NB4 (cell line): ENCODE results near the gene TRPM5.

ENCODE experiments used
- DNase-seq: peaks from one replicate; pipeline ENCODE4 v3.0.0; 2010; ENCODE audit warnings: low read depth
- H3K4me3 ChIP-seq: one replicate; pipeline ENCODE4 v1.5.1; 2011; ENCODE audit warnings: mild to moderate bottlenecking, low read depth, low read length, moderate library complexity
- MYC ChIP-seq: IDR thresholded peaks from 2 replicates; pipeline ENCODE4 v1.6.1; 2011; ENCODE audit warnings: low read depth, low read length
- POLR2A ChIP-seq: IDR thresholded peaks from 2 replicates; pipeline ENCODE4 v1.6.1; 2011; ENCODE audit warnings: mild to moderate bottlenecking; ENCODE audit not compliant: insufficient read length; ENCODE audit errors: extremely low read depth
- TF ChIP-seq, protein P1 (sequence below): IDR thresholded peaks from 2 replicates; pipeline ENCODE4 v1.6.1; 2011; ENCODE audit warnings: low read depth, low read length
- TF ChIP-seq, protein P2 (sequence below): IDR thresholded peaks from one replicate; pipeline ENCODE4 v1.5.1; 2012; ENCODE audit warnings: low read depth, low read length

Gene TRPM5

DNA sequence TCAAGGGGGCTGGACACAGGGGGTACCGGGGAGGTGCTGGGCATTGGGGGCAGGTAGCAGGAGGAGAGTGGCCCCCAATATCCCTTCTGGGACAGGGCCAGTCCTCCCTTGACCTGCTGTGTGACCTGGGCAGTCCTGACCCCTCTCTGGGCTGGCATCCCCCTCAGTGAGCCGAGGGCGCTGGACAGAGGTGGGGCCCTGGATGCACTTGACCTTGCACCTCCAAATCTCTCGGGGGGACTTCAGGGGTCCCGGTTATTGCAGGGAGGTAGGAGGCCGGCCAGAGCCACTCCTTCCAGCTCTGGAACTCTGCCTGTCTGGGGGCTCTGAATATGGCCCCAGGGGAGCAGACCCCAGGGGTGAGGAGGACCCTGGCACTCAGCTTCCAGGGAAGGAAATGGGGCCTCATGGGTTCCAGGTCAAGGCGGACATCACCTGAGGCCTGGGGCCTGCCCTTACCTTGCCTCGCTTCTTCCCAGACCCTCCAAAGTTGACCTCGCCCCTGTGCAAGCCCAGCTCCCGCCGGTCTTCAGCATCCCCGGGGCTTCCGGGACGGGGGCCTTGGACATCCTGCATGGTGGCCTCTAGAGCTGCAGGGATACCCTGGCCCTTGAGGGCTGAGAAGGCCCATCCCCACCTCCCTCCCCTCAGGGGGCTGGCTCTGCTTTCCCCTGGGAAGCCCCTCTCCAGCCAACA, 21.7 kb downstream of the TRPM5 start:
- DNase-seq: no peak
- no peak overlapping the region for H3K4me3 ChIP-seq
- TF ChIP-seq MYC: no peak
- no peak for TF ChIP-seq POLR2A
- TF ChIP-seq, protein P1, sequence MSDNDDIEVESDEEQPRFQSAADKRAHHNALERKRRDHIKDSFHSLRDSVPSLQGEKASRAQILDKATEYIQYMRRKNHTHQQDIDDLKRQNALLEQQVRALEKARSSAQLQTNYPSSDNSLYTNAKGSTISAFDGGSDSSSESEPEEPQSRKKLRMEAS: no peak
- TF ChIP-seq, protein P2, sequence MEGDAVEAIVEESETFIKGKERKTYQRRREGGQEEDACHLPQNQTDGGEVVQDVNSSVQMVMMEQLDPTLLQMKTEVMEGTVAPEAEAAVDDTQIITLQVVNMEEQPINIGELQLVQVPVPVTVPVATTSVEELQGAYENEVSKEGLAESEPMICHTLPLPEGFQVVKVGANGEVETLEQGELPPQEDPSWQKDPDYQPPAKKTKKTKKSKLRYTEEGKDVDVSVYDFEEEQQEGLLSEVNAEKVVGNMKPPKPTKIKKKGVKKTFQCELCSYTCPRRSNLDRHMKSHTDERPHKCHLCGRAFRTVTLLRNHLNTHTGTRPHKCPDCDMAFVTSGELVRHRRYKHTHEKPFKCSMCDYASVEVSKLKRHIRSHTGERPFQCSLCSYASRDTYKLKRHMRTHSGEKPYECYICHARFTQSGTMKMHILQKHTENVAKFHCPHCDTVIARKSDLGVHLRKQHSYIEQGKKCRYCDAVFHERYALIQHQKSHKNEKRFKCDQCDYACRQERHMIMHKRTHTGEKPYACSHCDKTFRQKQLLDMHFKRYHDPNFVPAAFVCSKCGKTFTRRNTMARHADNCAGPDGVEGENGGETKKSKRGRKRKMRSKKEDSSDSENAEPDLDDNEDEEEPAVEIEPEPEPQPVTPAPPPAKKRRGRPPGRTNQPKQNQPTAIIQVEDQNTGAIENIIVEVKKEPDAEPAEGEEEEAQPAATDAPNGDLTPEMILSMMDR: no peak

GRCh38 chr11:2421996-2422395, 22.3 kb downstream of the TRPM5 start:
- no peak for DNase-seq
- TF ChIP-seq MYC: no peak
- TF ChIP-seq, protein P2: no peak
- no peak for TF ChIP-seq POLR2A
- TF ChIP-seq, protein P1: no peak
- no peak overlapping the region for H3K4me3 ChIP-seq

DNA sequence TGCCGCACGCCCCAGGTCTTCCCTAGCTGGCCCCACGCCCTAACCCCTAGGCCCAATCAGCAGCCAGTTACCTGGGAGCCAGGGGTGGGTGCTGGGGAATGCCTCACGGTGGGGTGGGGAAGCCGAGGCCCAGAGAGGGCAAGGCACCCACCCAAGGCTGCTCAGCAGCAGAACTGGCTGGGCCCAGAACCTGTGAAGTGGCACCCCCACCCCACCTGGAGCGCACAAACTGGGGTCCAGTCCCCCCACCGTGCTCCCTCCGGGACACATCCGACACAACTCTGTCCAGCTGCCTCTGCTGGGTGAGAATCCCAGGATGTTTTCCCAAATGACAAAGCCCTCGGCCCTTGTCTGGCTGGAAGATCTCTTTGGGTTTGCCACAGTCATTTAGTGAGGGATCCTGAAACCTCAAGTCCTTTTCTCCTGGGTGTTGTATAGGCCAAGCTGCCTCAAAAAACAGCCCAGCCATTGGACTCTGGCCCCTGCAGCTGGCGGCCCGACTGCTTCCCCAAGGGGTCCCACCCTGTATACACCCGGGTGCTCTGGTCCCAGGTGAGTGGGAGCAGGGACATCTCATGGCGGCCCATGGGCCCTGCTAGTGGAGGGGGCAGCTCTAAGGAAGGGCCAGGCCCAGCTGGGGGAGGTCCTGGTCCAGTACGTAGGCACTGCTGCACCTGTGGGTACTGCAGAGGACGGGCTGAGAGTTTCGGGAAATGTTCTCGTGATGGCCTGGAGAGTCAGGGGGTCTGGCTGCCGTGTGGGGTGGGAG, 22.9 kb downstream of the TRPM5 start:
- TF ChIP-seq MYC (no peak), POLR2A (no peak)
- TF ChIP-seq, protein P2: no peak
- TF ChIP-seq, protein P1: no peak
- H3K4me3 ChIP-seq: no peak overlapping the region
- no peak for DNase-seq

- H3K4me3 ChIP-seq: no peak overlapping the region
- TF ChIP-seq, protein P2: peak; percentile 68
- no peak for TF ChIP-seq POLR2A
- DNase-seq: peak; percentile 82
These were observed 23.6 kb downstream of the TRPM5 start for GRCh38 chr11:2420502-2421225.

- H3K4me3 ChIP-seq: no peak overlapping the region
- no peak for TF ChIP-seq POLR2A
- TF ChIP-seq, protein P1: peak; percentile 48; the same call in 1 of the 2 replicates
- TF ChIP-seq MYC: 0 out of 2 replicates have a peak, but pooled peaks have one; percentile 41
- TF ChIP-seq, protein P2: peak; percentile 89
- peak; percentile 83 for DNase-seq
These were observed 24.4 kb downstream of the TRPM5 start for GRCh38 chr11:2419638-2420501.
